NCI-H2171 treated with DMSO at 0.1 percent for 48 hours (cell line): Measurements from ENCODE around the gene B4GALT6.

ENCODE experiments used
- DNase-seq: peaks from one replicate; lab custom pipeline; 2025; lab: John Stamatoyannopoulos, UW

The B4GALT6 gene

DNA sequence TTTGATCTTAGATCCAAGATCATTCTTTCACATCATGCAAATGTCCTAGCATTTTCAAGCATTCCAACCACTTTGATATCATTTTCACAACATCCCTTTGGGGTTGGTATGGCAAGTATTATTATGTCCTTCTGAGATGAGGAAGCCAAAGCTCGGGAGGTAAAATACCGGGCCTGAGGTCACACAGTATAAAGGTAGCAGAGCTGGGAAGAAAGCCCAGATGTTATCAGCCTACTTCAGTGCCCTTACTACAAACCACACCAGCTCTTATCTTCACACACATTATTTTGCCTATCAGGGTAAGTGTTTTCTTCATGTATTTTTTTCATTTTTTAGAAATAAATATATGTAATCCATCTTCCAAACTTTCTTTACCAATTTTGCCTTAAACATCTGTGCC is 4.2 kb upstream of the B4GALT6 start:
- no peak for DNase-seq

DNA sequence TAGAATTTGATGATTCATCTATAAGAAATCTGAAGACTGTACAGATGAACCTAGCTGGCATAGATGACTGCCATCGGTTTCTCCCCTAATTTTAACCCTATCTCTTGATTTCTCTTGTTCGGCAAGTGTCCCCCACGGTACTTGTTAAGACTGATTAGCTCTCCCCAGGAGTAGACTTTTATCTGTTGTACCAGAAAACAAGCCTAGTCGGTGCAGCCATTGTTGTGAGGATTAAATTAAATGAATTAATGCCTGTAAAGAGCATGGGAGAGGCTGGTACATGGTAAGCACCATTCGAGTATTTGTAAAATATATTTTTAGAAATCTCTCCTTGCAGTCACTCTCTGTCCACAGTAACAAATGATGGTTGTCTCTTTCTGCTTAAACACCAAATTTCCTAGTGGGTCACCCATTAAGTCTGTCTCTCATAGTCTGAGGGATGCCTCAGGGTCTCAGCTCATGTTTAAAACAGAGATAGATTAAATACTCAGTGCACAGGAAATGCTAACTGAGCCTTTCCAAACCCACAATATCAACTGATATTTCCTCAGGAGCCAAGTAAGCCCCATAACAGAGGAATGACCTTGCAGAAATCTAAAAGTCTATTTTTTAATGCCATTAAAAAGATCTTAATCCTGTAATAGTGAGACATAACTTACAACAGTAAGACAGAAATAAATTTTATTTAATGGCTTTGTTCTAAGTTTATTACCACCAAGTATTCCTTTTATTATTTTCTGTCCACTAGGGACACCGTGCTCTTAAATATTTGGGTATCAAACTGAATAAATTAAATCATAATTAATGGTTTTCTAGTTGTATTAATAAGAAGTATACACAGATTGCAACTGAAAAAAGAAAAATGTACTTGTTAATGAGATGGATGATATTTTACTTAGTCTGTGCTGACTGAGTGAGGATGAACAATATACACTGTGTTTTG is 2.9 kb upstream of the B4GALT6 start:
- no peak for DNase-seq

DNA sequence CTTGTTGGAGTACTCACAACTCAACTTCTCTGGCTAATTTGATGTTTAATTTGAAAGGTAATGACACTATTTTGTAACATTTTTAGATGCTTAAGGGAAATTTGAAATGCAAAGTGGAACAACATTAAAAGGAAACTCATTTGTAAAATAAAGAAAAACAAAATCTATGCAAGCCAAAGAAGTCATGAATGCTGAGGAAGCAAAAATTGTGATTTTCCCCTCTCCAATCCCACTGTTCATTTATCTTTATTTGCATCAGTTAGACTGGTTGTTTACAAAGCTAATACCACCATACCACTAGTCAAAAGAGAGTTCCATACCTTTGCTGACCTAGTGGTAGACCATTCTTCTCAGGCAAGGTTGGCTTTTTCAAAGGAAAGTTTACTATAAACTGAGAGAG is 2.2 kb upstream of the B4GALT6 start:
- no peak for DNase-seq

- DNase-seq = peak; percentile 91
These were observed 1.0 kb upstream of the B4GALT6 start for GRCh38 chr18:31685097-31686082.

- no peak for DNase-seq
These were observed 458 bp downstream of the B4GALT6 start for GRCh38 chr18:31683968-31684278.

- no peak for DNase-seq
These were observed 1.3 kb downstream of the B4GALT6 start for GRCh38 chr18:31683106-31683505.

- peak; percentile 20 for DNase-seq
These were observed 3.4 kb downstream of the B4GALT6 start for GRCh38 chr18:31680831-31681568.

DNA sequence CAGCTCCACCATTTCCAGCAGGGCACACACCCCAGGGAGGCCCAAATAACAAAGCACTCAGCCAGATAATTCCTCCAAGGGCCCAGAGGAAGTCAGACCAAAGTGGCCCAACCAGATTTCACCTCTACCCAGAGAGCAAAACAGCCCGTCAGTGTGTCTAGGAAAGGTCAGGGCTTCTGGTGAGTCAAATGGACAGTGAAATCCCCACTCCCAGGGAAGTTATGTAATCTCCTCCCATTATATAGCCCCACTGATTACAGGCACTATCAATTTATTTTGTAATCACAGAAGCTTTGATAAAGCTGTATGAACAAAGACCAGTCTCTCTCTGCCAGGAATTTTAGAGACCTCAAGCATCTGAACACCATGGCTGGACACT is 4.0 kb downstream of the B4GALT6 start:
- no peak for DNase-seq

GRCh38 chr18:31679791-31680432 is 4.5 kb downstream of the B4GALT6 start:
- no peak for DNase-seq

DNA sequence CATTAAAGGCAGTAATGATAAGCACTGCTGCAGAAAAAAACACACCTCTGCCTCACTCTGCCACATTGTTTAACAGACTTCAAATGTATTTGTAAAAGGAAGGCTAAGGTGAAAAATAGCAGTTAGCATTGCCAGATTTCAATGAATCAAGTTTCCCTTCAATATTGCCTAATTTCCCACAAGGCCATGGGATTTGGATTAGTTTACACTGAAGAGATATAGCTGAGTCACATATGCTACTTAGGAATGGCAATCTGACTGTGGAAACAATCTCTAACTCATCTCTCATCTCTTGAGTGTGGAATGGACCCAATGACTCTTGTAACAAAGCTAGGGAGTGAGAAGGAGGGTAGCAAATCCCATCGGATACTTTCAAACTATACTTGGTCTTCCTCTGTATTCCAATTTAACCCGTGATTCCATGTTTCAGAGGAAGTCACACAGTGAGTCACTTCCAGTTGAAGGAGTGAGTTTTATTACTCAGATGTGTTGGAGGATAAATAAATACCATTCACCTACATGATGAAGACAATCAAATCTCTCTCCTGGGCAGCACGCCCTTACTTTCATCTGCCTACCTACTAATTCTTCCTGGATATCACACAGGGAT is 5.1 kb downstream of the B4GALT6 start:
- DNase-seq = no peak

DNA sequence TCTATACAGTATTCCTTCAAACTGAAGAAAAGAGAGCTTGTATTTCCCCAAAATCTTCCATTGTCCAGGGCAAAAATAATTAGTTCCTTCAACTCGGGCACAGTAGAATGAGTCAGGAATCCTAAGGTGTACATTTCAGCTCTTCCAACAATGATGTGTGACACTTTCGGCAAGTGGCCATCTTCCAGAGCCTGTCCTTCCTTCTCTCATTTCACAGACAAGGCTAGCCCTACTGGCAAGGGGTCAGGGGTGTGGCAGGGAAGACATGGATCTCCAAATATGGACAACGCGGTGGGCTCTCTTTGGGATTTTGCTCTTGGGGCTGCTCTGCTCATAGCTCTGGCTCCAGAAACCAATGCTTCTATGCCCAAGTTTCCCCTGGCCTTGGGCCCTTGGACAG is 6.0 kb downstream of the B4GALT6 start:
- no peak for DNase-seq

DNA sequence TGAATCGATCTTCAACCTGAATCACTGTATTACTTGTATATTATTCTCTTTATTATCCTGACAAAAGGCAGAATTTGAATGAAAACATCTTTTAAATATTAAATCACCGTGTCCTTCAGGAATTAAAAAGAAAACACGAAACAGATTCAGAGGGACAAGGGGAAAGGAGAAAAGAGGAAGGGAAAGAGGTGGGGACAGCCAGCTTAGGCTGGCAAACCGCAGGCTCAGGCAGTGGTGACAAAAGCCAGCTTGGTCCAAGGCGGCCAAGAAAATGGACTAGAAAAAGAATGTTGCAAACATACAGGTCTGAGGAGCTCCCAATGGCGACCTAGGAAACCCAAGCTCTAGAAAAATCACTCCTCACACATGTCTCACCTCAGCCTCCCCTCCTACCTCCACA is 6.8 kb downstream of the B4GALT6 start:
- no peak for DNase-seq

GRCh38 chr18:31675404-31675803 is 9.0 kb downstream of the B4GALT6 start:
- DNase-seq = no peak

- DNase-seq = no peak
These were observed 11.7 kb downstream of the B4GALT6 start for GRCh38 chr18:31672628-31673135.

DNA sequence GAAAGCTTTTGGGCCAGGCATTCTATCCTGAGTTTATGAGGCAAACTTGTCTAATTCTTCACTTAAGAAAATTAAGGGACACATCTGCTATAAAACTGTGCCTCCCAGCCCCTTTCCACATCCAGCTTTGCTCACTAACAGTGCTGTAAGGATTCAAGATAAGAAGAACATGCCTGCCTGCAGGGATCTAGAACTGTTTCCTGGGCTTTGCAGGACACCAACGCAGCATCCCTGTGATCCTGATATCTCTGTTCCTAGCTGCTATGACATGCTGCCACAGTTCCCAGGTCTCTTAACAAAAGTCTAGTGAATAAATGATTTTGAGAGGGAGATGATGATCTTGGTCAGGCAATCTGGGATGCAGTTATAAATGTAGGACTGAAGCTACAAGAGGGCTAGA is 12.4 kb downstream of the B4GALT6 start:
- no peak for DNase-seq

DNA sequence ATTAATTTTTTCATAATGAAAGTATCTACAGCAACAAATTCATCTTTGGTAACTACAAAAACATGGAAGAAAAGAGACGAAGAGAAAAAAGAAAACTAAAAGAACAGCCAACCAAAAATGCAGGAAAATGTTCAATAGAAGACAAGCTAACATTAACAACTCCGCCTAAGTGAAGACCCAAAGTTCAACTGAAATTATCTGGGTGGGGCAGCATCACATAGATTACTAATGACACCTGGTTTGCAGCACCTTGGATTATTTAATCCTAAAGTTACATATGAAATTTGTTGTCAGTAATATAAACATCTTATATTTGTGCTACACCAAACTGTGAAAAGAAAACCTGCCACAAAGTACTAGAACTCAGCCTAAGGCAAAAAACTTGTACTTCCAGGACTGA is 14.8 kb downstream of the B4GALT6 start:
- no peak for DNase-seq

DNA sequence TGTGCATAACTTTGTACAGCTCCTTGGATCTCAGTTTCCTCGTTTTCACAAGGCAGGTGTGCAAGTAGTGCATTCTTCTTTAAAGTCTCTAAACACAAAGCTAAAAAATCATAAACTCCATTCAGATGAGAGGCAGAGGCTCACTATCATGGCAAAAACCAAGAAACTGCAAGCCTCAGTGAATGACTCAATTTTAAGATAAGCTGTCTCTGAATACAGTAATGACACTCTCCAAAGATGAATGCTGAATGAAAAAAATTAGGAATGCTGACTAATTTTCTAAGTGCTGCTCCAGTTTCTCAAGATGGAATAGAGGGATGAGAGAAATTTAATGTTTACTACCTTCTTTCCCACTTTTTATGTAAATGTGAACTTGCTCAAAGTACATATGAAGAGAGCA is 17.2 kb downstream of the B4GALT6 start:
- no peak for DNase-seq

DNA sequence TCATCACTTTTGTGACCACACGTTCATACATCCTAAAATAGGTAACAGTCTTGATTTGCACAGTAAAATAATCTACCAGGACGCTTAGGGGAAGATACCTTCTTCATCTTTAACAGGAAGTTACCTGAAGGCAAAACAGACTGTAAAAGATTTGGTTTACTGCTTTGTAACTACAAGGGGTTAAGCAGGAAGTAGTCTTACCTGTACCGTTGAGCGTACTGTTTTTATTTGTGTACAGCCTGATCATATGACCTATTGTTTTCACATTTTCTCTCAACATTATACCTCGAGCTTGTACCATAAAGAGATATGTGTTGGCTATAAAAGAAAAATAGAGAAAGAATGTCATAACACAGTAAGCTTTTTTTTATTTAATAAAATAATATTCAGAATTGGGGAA is 18.3 kb downstream of the B4GALT6 start:
- DNase-seq = no peak

GRCh38 chr18:31664101-31664500 is 20.3 kb downstream of the B4GALT6 start:
- no peak for DNase-seq

DNA sequence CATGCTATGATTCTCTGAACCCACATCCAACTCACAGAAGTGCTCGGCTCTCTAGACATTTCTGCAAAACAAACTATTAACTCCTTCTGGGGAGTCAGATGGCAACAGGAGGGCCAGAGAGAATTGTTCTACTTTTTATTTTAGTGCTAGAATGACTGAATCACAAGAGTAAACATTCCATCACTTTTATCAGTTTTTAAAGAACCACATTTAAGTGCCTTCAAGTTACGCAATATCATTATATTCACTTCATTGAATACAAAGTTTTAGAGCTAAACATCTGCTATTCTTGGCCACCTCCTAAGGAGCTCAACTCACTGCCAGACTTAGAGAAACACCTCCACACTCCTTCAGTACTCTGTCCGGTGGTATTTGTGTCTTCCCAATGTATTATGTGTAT is 22.4 kb downstream of the B4GALT6 start:
- no peak for DNase-seq

- no peak for DNase-seq
These were observed 23.6 kb downstream of the B4GALT6 start for GRCh38 chr18:31660763-31661162.
